GM19023 (cell line): ENCODE data around the gene DISC1.

Source experiments
- ATAC-seq: cut with Tn5 transposase; IDR thresholded peaks from one replicate; pipeline ENCODE4 v1.9.1; 2021; ENCODE audit warnings: mild to moderate bottlenecking, moderate library complexity; ENCODE audit not compliant: unreplicated experiment

The DISC1 gene

GRCh38 chr1:232059726-232060374 is 433.3 kb downstream of the DISC1 start:
- no peak for ATAC-seq

GRCh38 chr1:232062967-232063366 is 436.4 kb downstream of the DISC1 start:
- ATAC-seq: no peak

- ATAC-seq: no peak
Observed at GRCh38 chr1:232066521-232066920, 439.9 kb downstream of the DISC1 start.

- no peak for ATAC-seq
Observed at GRCh38 chr1:232074265-232074664, 447.7 kb downstream of the DISC1 start.

GRCh38 chr1:232077809-232078208 is 451.2 kb downstream of the DISC1 start:
- ATAC-seq: no peak

GRCh38 chr1:232084584-232085223 is 458.1 kb downstream of the DISC1 start:
- no peak for ATAC-seq

GRCh38 chr1:232090816-232091215 is 464.2 kb downstream of the DISC1 start:
- ATAC-seq: no peak
